Measurements from ENCODE around the gene SEL1L2.

GRCh38 chr20:13870170-13870748, 120.2 kb downstream of the SEL1L2 start:
- no peak for TF ChIP-seq EHMT2 (IDR thresholded peaks at IDR 0.05; ENCODE audit: low read depth)
- no peak for TF ChIP-seq CTCF (IDR thresholded peaks at IDR 0.05)
- TF ChIP-seq PBX3 (IDR thresholded peaks at IDR 0.05), result no peak
- TF ChIP-seq SMC3 (IDR thresholded peaks at IDR 0.05), result no peak
- no peak for TF ChIP-seq SREBF2 (IDR thresholded peaks at IDR 0.05)
- TF ChIP-seq POLR2A (IDR thresholded peaks at IDR 0.05; ENCODE audit: low read length), result no peak
- no peak for TF ChIP-seq RAD21 (conservative IDR thresholded peaks at IDR 0.05 in 1 of 2, IDR thresholded peaks at IDR 0.05 in 1 of 2)
- TF ChIP-seq JUNB (IDR thresholded peaks at IDR 0.05), result no peak
- no peak for TF ChIP-seq JUN (IDR thresholded peaks at IDR 0.05)
- TF ChIP-seq ZFP36 (IDR thresholded peaks at IDR 0.05; ENCODE audit: borderline replicate concordance, partially characterized antibody), result no peak
- TF ChIP-seq KDM1A (IDR thresholded peaks at IDR 0.05; ENCODE audit: low read depth), result no peak
- TF ChIP-seq REST (IDR thresholded peaks at IDR 0.05), result no peak
- TF ChIP-seq EP300 (IDR thresholded peaks at IDR 0.05), result no peak
